Hematopoietic multipotent progenitor cell treated with erythropoietin and hydrocortisone succinate and interleukin-3 and kit ligand, for 15 days (in vitro differentiated cells): ENCODE results near the gene ZBTB11.
"Not testable (repeated sequence)": the region's sequence is repeated elsewhere in the genome, so short reads cannot be mapped to it uniquely, and the experiment has no call there.

Experiments
- DNase-seq: peaks from one replicate; pipeline ENCODE4 v3.0.0-alpha.2; 2015; ENCODE audit warnings: low spot score

The ZBTB11 gene

DNA sequence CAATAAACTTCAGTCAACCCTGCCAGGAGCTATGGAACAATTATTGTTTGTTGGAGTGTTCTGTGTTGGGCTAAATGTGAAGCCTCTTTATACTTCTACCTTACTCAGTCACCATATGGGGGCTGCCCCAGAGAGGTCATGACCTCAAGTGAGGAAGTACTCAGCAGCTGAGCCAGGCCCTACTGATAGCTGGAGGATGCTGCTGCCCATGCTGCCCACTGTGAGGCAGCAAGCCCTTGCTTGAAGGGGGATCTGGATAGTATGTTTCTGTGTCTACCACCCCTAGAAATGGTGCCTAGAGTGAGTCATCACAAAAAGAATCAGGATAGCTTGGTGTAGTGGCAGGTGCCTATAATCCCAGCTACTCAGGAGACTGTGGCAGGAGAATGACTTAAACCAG lies 14.0 kb upstream of the ZBTB11 start:
- DNase-seq = no peak

DNA sequence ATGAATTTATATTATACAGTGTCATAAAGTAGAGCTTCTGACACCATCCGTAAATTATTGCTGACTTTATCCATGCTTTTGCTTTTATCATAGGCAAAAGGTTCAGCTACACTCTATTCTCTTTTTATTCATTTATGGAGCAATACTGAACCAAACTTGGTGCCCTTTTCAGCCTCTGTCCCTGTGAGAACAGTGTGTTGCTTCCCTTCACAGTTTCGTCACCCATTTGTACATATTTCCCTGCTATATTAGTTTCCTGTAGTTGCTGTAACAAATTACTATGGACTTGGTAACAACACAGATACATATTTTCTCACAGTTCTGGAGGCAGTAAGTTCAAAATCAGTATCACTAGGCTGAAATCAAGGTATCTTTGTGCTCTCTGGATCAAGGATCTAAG lies 12.4 kb upstream of the ZBTB11 start:
- no peak for DNase-seq

DNA sequence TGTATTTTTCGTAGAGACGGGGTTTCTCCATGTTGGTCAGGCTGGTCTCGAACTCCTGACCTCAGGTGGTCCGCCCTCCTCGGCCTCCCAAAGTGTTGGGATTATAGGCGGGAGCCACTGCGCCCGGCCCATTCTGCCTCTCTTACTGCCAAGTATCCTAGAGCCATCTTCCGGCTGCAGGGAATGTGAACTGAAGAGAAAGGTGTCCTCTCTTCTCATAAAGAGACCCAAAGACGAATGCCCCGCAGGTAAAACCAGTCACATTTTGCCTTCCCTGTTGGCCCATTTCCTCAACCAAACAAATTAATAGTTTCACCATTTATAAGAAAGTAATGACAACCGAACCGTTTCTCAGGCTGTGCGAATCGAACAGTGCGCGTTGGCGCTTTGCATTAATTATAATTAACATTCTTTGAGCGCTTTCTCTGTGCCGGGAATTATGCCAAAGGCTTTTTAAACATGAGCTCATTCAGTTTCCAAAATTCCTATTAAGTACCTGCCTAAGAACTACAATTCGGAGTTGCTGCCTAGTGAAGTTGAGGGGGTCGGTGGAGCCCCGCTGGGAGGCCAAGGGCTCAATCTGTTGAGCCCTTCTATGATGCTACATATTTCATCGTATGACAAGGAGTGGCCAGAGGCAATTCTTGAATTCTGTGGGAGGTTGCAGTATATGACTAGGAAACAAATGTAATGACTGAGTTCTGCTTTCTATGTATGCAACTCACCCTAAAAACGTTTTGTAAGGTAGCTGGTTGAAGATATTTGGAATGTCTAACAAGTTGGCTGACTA lies 10.4 kb upstream of the ZBTB11 start:
- no peak for DNase-seq

DNA sequence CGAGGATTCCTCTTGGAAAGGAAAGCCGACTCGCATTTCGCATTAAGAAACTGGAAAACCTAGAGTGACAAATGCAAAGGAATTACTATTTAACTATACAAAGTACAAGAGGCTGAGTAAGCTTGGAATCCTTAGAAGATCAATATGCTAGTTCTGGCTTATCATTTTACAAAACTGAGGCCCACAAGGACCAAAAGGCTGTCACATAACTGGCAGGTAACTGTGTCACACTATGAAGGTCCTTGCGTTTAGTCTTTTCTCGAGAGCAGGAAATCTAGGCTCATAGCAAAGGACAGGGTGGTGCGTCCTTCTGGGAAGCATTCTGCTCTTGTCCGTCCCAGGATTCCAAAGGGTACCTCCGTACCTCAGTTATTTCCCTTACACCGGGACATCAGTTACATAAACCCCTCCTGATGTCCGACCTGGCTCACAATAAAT lies 9.0 kb upstream of the ZBTB11 start:
- DNase-seq = no peak

DNA sequence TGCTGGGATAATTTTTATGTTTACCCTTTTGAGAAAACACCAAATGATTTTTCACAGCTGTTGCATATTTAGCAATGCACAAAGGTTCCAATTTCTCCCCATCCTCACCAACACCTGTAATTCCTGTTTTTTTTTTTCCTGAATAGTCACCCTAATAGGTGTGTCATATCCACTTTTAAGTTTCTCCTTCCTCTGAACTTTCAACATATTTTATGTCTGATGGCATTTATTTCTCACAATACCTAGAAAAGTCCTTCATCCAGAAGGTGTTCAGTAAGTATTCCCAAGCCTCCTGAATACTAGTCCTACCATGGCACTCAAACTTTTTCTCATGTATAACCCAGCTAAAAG lies 8.1 kb upstream of the ZBTB11 start:
- no peak for DNase-seq

DNA sequence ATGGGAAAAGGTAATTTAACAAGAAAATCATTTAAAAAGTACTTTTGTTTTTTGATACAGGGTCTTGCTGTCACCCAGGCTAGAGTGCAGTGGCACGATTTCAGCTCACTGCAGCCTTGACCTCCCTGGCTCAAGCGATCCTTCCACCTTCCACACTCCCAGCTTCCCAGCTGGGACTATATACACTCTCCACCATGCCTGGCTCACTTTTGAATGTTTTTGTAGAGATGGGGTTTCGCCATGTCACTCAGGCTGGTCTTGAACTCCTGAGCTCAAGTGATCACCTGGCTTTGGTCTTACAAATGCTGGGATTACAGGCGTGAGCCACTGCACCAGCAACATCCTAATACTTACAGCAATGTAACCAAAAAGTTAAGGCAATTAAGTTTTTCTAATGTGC lies 3.5 kb upstream of the ZBTB11 start:
- no peak for DNase-seq

DNA sequence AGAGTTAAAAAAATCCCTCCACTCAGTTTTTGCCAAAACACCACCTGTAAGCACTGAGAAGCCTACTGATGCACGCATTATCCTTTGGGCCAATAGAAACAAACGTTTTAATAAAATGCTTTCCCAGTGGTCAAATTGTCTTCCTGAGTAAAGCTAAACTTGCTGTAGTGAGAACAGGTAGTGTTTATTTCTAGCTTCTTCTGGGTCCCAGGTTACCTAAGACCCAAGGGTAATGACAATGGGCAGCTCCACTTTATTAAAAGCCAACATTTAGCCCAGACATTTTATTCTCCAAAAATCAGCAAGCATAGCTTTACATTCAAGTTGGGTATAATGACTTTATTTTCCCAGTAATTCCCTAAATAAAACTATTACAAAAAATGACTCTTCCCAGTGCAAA lies 1.9 kb upstream of the ZBTB11 start:
- not testable (repeated sequence) for DNase-seq

DNA sequence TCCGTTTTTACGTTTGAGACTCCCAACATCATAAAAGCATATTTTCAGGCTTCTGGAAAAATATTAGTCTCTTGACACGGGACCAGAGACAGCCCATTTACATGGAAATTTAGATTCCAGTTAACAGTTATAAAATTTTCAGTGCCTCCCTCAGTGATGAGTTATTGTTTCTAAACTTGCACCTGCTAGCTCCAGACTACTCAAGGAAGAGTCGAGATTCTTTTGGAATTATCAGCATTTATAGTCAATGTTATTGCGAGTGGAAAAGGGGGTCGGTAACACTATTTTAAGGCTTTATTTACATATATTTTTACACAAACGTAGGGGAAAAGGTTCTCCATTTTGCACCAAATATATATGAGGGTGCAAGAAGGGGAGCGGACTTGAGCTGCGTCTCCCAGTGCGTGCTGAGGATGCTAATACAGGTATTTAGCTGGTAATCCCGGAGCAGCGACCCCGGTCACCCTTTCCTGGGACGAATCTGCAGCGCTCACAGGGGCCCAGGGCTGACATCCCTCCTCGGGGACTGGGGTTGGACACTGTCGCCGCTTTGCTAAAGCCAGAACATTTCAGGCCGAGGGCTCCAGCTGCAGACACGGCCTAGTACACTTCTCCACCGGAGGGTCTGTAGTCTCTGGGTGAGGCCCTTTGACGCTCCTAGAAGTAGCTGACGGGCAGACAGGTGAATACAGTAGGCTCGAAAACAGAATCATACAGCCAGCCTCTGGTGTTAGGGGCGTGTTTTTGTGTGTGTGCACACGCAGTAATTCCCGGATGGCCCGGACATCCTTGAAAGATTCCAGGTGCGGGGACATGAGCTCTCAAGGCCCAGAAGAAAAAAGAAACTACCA lies 729 bp upstream of the ZBTB11 start:
- DNase-seq = no peak

DNA sequence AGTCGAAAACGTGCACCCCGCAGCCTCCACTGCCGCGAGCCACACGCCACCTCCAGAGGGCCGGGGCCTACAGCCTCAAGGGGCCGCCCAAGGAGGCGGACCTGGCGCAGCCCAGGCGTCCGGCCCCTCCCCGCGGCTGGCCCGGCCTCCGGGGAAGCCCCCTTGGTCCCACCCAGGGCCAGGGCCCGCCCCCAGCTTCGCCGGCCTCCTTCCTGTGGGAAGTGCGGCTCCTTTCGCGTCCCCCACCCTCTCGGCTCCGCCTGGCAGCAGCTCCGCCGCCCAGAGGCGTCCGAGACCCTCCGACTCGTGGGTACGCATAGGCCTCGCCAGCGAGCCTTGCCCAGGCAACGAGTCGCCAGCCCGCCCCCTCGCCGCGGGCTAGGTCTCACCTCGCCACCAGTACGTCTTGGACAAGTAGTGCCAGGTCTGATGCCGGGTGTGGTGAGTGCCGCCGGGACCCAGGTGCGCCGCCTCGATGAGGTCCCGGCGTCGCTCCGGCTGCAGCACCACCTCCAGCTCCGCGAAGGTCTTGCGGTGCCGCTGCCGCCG lies 642 bp downstream of the ZBTB11 start:
- peak; percentile 83 for DNase-seq

DNA sequence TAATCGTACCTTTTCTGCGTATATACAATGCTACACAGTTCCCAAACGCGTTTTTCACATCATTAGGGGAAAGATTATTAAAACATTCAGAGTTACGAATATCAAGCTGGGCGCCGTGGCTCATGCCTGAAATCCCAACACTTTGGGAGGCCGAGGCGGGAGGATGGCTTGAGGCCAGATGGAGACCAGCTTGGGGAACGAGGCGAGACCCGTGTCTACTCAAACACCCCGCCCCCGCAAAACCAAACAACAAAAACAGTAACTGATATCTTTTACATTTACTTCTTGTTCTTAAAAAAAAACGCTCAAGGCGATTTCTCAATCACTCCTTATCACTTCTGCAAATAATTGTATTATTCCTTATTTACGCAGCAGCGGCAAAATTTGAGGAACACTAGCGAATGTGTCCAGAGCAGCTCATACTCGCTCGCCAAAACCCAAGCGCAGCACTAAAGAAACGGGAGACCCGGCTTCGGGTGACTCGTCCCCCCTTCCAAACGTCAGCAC lies 1.2 kb downstream of the ZBTB11 start:
- no peak for DNase-seq

DNA sequence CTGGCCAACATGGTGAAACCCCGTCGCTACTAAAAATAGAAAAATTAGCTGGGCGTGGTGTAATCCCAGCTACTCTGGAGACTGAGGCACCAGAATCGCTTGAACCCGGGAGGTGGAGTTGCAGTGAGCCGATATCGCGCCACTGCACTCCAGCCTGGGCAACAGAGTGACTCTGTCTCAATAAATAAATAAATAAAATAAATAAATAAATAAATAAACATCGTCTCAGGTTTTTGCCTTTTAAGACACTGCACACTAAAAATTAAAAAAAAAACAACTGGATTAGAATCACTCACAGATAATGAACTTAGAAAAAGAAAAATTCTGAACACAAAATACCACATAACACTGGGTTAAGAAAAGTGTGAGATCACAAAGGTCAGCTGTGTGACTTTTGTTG lies 2.4 kb downstream of the ZBTB11 start:
- no peak for DNase-seq

DNA sequence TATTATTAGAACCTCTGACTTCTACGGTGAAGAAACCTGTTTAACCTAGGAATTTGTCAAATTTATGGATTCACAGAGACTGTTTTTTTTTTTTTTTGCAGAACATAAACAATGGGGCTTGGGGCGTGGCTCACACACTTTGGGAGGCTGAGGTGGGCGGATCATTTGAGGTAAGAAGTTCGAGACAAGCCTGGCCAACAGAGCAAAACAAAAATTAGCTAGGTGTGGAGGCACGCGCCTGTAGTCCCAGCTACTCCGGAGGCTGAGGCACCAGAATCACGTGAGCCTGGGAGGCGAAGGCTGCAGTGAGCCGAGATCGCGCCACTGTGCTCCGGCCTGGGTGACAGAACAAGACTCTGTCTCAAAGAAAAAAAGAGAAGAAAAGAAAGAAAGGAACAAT lies 3.0 kb downstream of the ZBTB11 start:
- DNase-seq = no peak

DNA sequence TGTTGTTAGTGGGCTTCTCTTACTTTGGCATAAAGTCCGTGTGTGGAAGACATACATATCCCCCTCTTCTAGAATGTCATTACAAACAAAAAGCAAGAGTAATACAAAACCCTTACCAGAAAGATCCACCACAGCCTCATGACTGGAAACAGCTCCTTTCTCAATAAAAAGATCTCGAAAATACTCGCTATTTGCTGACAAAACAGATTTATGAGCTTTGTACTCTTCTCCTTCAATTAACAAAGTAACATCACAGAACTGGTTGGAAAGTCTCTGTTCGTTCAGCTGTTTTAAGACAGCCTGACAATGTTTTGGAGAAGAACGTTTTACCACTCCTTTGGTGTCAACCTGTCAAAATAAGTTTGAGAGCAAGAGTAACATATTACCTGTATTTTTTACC lies 5.9 kb downstream of the ZBTB11 start:
- no peak for DNase-seq

DNA sequence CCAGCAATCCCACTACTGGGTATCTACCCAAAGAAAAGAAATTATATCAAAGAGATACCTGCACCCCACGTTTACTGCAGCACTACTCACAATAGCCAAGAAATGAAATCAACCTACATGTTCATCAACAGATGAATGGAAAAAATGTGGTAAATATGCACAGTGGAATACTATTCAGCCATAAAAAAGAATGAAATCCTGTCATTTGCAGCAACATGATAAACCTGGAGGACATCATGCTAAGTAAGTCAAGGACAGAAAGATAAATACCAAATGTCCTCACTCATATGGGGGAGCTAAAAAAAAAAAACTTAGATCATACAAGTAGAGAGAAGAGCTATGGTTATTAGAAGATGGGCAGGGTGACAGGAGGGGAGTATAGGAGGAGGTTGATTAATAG lies 9.1 kb downstream of the ZBTB11 start:
- no peak for DNase-seq

DNA sequence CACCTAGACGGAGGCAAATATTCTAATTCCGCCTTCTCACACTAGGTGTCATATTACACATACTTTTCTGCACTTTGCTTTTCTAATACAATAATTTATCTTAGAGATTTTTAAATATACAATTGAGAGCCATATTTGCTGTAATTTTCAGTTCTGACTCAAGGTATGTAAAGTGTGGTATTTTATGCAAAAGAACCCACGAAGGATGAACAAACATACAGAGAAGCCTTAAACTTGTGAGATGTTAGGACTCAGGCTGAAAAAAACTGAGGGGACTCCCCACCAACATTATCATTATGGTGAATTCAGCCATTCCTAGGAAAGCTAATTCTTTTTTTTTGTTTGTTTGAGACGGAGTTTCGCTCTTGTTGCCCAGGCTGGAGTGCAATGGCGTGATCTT lies 9.6 kb downstream of the ZBTB11 start:
- DNase-seq = no peak

DNA sequence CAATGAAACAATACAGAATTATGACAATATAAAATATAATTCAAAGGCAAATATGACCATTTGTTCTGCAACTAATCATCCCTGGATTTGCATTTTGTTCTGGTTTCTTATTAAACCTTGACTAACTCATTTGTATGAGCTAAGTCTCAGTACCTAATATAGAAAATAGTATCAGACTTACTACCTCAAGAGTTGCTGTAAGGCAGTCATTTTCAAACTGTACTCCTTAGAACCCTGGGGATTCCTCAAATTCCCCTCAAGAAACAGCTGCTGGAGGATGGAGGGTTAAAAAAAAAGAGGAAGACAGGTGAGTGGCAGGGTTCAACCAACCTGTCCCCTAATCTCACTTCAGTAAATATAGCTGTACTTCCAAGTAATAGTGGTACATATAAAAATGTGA lies 11.1 kb downstream of the ZBTB11 start:
- DNase-seq = no peak

DNA sequence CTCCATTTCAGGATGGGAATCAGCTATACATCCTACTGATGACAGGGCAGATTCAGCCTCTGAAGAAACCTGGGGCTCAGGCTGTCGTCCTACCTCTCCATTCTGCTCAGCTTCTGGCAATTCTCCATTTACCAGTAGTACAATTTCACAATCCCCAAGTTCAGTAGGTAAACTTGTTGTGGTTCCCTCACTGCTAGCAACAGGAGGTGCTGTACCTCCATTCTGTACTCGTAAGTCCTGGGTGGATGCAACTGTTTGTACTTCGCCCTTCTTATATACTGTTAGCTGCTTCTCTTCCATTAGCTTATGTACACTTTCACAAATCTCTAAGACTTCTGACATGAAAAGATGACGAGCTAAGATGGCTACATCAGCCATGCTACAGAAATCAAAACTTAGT lies 11.6 kb downstream of the ZBTB11 start:
- DNase-seq = no peak

DNA sequence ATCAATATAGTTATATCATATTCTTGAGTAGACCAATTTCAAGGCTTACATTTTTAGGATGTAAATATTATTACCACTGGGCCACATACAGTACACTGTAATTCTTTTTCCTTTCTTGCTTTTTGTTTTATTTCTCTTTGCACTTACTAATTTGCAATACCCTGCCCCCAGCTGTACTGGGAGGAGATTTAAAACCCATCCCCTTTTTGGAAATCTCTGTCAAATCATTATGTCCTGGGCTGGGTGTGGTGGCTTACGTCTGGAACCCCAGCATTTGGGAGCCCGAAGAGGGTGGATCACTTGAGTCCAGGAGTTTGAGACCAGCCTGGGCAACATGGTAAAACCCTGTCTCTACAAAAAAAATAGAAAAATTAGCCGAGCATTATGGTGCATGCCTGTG lies 16.2 kb downstream of the ZBTB11 start:
- no peak for DNase-seq

DNA sequence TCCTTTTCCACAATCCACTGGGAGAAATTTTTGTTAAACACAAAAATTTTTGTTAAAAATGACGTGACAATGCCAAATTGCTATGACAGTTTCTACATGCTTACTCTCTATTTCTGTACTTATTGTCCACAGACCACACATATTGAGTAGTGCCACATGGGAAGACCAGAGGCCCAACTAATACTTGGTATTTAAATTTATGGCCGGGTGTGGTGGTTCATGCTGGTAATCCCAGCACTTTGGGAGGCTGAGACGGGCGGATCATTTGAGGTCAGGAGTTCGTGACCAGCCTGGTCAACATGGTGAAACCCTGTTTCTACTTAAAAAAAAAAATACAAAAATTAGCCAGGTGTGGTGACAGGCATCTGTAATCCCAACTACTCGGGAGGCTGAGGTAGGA lies 20.3 kb downstream of the ZBTB11 start:
- no peak for DNase-seq

DNA sequence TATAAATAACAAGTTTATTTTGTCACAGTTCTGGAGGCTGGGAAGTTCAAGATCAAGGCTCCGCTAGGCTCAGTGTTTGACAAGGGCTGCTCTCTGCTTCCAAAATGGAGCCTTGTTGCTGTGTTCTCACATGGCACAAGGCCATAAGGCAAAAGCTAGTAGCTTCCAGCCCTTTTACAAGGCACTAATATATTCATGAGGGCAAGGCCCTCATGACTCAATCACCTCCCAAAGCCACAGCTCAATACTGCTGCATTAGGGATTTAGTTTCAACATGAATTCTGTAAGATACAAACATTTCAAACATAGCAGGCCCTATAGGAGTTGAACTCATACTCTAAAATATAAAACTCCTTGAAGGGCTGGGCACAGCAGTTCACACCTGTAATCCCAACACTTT lies 30.2 kb downstream of the ZBTB11 start:
- DNase-seq = no peak

DNA sequence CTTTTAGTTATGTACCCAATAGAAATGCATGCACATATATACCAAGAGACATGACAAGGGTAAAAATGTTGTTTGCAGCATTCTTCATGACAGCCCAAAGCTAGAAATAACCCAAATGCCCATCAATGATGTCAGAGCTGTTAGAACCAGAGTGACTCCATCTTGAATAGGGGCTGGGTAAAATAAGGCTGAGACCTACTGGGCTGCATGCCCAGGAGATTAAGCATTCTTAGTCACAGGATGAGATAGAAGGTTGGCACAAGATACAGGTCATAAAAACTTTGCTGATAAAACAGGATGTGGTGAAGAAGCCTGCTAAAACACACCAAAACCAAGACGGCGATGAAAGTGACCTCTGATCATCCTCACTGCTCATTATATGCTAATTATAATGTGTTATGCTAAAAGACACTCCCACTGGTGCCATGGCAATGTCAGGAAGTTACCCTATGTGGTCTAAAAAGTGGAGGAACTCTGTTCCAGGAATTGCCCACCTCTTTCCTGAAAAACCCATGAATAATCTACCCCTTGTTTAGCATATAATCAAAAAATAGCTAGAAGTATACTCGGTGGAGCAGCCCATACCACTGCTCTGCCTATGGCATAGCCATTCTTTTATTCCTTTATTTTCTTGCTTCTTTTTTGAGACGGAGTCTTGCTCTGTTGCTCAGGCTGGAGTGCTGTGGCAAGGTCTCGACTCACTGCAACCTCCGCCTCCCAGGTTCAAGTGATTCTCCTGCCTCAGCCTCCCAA lies 32.9 kb downstream of the ZBTB11 start:
- DNase-seq = no peak
